RKO (cell line): ENCODE data around the gene ITGA11.
A peak's percentile ranks its signal among the peaks of the same experiment; 100 is the strongest.

Source experiments
- DNase-seq: peaks from one replicate; pipeline ENCODE4 v3.0.0-alpha.2; 2016; ENCODE audit warnings: low spot score

Gene ITGA11

DNA sequence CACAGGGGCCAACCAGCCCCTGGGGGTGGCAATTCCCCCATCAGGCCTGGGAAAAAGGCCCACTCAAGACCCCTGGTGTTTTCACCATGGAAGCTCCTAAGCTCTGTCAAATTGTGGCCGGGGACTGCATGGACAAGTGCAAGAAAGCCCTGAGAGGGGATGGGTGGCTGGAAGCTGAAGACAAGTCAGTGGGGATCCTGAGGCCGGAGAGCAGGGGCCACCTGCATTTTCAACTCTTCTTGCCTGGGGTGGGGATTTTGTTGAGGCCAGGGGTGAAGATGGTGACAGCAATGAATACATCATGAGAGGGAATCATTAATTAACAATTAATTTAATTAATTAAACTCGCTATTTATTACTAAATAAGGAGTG, 120.5 kb downstream of the ITGA11 start:
- no peak for DNase-seq

DNA sequence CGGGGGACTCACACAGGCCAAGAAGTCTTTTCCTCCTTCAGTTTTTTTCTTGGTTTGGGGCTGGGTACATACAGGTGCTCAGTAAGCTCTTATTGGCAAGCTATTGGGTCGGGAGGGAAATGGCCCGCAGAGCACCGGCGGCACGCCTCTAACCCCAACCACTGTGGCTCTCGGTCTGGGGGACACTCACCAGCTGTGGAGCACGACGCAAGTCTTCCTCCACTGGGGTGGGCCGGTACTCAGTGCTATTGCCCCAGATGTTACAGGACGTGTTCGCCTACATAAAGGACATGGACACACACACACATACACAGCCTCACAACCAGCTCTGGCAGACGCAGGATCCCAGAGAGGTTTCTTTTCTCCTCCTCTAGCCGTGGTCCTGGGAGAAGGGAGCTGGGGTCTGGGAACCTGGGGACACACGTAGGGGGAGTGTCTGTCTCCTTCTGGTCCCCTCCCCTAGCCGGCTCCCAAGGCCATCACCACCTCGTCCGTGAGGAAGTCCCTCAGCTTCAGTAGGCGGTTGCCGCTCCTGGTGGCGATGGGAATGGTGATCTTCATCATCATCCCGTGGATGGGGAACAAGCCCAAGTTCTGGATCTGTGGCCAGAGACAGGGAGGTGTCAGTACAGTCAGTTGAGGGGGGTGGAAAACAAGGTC, 121.0 kb downstream of the ITGA11 start:
- no peak for DNase-seq

DNA sequence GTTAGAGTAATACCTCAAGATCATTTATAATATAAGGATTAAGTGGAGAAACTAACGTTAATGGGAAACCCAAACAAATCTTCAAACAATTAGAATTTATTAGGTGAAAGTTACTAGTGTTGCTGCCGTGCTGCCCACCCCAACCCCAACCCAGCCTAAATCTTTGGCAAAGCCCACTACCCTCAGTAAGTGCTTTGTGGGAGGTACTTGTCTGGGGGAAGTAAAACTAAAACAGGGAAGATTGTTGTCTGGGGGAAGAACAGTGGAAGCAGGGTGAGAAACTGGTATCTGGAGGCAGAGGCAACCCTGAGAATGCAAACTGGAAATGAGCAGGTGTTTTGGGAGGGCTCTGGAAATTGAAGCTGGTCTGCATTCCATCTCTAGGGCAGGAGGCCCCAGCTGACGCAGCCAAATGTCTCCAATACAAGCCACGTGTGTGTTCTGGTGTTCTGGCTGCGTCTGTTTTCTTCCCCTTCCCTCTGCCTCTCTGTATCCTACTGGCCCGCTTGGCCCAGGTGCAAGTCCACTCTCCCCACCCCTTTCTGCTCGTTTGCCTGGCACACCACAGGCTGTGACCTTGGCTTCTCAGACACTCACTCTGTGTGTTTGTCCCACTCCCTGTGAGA, 121.7 kb downstream of the ITGA11 start:
- DNase-seq = no peak

DNA sequence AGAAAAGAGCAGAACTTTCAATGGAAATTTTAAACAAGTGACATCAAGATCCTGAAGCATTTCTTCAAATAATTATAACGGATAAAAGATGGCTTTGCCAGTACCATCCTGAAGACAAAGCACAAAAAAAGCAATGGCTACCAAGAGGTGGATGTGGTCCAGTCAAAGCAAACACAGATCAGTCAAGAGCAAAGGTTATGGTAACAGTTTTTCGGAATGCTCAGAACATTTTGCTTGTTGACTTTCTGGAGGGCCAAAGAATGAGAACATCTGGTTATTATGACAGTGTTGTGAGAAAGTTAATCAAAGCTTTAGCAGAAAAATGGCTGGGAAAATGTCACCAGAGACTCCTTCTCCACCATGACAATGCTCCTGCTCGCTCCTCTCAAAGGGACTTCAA, 122.9 kb downstream of the ITGA11 start:
- no peak for DNase-seq

DNA sequence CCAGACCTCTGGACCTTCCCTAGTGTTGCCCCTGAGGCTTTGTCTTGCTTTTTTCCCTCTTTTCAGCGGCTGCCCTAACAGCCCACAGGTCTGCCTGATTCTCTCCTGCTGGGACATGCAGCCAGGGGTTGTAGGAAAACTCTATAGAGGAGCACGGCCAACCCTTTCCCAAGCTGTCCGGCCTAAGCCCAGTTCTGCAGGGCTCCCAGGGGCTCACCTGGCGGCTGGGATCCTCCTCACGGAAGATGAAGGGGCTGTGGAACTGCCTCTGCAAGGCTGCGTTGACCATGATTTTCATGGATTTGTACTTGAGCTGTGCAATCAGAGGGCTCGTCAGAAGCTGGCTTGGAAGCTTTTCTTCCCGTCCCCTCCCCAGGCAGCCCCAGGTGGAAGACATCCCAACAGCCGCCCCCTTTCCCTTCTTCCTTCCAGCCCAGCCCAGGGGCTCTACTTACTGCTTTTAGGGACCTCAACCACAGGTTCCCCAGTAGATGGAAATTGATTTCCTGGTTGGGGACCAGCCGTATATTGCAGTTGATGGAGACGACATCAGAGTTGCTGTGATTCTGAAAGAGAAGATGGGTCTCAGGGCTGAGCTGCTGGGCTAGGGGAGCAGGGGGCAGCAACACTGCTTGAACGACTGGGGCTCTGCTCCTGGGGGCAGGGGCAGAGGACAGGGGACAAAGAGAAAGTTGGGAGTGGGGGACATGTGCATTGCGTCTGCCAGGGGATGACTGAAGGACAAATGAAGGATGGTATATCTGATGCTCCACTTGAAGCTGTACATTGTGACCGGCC, 124.6 kb downstream of the ITGA11 start:
- no peak for DNase-seq

DNA sequence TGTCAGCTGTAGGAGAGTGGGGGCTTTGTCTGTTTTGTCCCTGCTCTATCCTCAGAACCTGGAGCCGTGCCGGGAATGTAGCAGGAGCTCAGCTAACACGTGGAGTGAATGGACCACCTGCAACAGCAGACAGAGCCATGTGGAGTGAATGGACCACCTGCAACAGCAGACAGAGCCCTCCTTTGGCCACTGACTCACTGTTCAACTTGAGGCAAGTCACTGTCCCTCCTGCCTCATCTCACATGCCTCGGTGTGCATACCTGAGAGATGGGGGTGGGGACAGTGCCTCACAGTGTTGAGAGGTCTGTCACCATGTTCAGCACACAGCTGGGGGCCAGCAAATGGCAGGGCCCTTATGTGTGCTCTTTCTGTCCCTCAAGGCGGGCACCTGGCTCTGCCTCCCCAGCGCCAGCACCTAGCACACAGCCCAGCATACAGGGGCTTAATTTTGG, 126.5 kb downstream of the ITGA11 start:
- no peak for DNase-seq

DNA sequence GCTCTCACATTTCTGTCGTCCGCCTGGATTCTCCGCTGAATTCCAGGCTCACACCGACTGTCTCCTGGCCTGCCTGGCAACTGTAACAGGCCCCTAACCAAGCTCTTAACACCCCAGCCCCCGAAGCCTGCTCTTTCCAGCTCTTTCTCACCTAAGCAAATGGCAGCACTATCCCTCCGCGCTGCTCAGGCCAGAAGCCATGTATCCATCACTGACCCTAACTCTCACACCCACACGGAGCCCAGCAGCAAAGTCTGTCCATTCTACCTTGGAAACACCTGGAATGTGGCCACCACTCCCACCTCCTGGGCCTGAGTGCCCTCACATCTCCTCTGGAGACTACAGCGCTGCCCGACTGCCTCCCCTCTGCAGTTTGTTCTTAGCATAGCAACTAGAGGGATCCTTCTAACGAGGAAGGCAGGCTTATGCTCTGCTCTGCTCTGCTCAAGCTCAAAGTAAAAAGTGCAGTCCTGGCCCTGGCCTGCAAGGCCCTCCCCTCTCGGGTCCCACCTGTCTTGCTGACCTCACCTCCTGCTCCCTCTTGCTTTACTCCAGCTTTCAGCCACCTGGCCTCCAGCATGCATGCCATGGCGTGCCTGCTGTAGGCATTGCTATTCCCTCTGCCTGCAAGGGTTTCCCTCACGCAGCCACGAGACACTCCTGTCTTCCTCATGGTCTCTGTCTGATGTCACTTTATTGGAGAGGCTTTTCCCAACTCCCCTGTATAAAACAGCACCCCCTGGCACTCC, 127.2 kb downstream of the ITGA11 start:
- no peak for DNase-seq

DNA sequence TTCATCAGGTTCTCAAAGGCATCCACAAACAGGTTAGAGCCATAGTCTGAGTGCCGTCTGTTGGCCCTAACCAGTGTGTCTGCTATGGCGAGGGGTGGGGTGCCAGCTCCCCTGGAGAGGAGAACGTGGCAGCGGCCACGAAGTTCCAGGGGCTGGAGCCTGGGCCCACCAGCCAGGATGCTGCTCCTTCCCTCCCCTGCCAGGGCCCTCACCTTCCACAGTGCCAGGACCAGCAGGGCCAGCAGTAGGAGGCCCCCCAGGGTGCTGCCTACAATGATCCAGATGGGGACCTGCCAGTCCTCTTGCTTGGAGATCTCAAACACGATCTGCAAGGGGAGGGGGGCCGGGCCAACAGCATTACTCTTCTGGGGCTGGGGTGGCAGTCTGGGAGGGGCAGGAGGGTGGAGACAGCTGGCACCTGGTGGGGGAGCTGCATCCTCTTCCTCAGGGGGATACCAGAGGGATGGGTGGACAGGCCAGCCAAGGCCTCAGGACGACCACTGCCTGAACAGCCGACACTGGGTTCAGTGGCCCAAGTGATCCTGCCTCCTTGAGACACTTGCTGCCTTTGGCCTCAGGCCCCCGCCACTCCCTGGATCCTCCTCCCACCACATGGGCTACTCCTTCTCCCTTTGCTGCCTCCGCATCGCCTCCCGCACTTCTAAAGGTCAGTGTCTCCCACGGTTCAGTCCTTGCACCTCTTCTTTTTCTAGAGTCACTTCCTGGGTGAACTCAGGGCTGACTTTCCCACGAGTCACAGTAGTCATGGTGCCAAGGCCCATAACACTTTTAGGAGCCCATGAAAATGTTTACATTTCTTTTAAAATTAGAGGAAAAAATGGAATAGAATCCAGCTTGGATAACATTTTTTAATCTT, 128.2 kb downstream of the ITGA11 start:
- DNase-seq = peak; percentile 19

DNA sequence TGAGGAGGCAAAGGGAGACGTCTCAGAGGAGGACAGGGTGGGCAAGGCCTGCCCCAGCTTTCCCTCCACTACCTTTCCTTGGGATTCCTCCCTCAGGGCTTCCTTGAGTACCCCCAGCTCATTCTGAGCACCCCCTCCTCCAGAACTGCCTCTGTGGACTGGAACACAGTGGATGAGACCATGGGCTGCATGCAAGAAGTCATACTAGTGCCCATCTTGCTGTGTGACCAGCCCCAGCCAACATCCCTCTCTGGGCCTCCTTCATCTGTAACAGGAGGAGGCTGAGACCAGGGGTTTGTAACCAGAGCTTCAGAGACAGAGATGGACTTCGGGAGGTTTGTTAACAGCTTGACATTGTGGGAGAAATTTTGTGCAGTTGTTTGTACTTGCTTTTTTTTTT, 128.8 kb downstream of the ITGA11 start:
- DNase-seq = no peak

DNA sequence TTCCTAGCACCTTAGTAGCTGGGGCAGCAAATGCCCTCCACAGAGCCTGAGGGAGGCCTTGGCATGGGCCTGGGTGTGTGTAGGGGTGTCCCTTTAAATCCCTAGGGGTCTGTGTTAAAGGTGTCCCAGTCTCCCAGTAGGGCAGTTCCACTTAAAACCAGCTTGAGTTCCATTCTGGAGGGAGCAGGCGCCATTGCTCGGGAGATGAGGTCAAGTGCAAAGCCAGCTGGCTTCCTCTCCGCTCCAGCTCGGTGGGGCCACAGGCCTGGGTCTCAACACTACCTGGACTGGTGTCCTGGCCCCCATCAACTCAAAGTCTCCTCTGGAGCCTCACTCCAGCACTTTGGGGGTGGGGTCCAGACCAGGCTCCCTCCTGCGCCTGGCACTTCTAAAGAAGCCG, 129.2 kb downstream of the ITGA11 start:
- no peak for DNase-seq

DNA sequence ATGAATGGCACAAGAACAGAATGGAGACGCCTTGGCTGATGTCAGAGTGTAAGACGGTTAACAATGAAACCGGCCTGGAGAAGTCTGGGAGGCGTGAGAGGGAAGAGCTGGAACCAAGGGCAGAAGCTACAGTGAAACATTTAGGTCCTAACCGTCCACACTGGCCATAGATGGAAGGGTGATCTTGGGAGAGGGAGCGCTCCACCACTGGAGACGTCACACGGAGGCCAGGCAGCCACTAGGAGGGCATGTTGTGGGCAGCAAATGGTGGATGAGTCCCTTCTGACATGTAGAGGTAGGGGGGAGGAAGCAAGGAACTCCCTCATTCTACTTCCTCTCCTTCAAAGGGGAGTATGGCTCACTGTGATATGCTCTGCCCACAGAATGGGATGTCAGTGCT, 130.7 kb downstream of the ITGA11 start:
- no peak for DNase-seq

DNA sequence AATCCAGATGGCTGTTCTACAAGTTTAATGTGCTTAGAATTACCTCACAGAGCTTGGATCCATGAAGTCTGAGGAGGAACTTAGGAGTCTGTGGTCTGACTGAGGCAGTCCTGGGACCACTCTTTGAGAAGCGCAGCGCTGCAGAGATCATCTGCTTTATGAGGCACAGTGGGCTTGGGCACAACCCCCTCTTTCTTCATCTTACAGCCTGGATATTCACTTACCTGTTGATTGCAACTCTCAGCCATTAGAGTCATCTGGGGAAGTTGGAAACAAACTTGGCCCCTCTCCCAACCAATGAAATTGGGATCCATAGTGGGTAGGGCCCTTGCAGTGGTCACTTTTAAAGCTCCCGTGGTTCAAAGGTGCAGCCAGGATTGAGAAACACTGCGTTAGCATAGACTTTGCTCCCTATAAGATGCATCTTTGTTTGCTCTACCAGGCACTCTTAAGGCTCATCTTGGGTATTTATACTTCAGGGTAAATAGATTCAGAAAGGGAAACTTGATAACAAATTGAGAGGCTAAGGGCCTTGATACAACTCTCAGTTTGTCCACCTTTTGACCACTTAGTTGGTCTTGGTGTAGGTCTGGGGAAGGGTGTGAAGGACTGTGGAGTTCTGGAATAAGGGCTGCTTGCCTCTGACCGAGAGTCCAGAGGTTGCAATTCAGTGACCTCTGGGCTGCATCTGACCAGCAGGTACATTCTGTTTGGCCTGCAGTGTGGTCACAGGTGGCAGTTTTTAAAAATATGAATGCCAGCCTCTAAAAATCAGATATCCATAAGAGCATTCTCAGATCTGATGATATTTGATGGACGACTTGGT, 131.6 kb downstream of the ITGA11 start:
- no peak for DNase-seq

DNA sequence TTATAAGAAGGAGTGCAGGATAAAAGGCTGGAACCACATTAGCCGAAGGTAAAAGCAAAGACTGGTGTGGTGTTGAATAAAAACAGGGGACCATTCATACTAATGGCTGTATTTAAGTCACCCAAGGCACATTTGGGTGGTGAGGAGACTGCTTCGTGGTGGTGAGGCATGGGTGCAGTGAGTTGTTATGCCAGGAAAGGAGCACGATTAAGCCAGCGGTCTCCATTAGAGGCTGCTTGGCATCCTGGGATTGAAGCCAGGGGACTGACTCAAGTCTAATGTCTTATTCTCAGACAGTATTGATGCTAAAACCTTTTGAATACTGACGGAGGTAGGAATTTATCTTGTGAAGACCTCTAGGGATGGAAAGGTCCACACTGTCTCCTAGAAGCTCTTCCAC, 132.5 kb downstream of the ITGA11 start:
- no peak for DNase-seq

DNA sequence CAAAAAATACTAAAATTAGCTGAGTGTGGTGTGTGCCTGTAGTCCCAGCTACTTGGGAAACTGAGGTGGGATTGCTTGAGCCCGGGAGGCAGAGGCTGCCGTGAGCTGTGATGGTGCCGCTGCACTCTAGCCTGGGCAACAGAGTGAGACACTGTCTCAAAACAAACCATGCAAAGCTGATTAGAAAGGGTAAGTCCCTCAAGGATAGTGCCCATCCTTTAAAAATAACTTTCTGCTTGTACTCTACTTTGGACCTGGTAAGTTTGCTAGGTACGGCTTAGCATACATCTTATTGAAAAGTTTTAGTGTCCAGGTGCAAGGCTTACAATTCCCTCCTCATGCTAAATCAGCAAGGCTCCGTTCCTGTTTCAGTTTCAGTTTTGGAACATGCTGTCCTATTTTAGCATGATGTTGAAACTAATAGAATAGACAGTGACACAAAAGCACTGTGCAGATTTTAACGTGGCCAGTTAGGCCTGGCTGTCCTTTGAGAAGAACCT, 133.0 kb downstream of the ITGA11 start:
- DNase-seq = no peak

DNA sequence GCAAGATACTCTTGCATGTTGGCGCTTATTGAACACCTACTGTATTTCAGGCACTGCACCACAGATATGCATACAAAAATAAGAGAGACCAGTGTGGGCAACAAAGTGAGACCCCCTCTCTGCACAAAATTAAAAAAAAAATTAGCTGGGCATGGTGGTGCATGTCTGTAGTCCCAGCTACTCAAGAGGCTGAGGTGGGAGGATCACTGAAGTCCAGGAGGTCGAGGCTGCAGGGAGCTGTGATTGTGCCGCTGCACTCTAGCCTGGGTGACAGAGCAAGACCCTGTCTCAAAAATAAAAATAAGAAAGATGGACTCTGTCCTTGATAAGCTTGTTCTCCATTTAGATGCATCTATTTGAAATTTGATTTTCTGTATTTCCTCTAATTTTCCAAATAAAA, 133.6 kb downstream of the ITGA11 start:
- DNase-seq = no peak

DNA sequence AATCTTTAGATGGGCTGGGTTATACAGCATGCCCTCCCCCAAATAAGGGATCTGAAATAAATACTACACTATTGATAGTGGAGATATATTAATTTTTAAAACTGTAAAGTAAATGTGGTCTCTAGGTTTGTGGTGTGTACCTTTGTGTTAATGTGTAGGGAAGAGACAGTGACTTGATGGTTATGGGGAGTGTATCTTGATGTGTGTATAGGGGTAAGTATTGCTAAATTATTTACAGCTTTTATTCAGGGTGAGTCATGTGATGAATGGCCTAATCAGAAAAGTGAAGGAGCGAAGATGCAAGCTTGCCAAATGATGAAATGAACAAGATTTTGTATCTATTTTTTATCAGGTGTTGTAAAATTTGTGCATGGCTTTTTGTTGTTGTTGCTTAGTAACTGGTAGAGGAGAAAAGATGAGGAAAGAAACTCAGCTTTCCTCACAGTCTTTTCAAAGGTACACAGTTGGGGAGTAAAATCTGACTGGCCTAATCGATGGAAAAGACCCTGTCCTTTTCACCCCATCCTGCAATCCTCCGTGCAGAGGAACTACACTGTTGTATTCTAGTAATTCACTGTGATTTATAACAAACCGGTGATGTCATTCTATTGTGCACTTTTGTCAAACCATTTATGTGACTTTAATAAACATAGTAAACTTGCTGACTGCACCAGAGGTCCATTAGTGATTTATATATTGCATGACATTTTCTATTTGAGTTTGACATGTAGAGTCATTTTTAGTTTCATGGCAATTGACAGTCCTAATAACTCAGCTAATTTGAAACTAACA, 136.8 kb downstream of the ITGA11 start:
- no peak for DNase-seq

DNA sequence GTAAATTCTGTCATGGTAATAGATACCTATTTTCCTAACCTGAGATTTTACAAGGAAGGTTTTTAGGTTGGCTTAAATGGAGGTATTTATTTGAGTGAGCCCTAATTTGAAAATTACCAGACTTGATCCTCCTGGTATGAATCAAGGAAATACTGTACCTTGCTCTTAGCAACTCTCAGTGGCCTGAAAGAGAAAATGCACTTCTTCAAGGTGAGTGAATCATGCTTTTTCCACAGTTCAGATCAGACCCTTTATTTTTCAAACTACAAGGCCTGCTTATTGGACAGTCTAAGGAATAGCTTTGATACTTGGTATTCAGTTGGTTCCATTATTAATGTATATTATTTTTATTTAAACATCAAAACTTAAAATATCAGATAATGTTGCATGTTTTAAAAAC, 139.0 kb downstream of the ITGA11 start:
- no peak for DNase-seq

DNA sequence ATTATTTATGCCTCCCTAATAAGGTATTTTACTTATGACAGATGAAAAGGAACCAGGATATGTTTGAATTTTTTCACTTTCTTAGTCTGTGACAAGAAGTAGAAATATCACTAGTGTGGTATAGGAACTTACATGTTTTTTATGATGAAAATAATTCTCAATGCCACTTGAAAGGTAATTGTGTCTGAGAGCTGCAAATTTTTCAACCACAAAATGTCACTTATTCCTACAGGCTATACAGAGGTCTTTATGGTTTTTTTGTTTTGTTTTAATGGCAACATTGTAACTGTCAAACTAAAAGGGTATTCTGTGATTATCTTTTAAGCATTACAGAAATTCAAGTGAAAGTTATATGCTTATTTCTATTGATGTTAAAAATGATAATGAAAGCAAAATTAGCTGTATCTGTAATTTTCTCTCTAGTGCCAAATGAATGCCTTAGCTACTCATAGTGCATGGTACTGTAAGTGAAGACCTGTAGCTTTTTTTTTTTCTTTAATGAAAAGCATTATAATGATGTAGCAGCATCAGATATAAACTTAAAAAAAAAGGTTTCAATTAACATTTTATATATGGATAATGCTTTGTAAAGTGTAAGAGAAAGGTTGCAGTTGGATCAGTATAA, 139.7 kb downstream of the ITGA11 start:
- DNase-seq = no peak

DNA sequence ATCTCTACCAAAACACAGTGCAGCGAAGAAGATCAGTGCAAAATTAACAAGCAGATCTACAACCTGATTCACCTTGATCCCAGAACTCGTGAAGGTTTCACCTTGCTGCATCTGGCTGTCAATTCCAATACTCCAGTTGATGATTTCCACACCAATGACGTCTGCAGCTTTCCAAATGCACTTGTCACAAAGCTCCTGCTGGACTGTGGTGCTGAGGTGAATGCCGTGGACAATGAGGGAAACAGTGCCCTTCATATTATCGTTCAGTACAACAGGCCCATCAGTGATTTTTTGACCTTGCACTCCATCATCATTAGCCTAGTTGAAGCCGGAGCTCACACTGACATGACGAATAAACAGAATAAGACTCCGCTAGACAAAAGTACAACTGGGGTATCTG, 141.2 kb downstream of the ITGA11 start:
- DNase-seq = no peak
